HEK293T (cell line): ENCODE measurements around the gene SSRP1.

Experiments used
- CTCF ChIA-PET: fragments of 350-600 bp; formaldehyde crosslinking; extraction: SDS; loops from one replicate; lab custom pipeline; 2021; ENCODE audit warnings: antibody characterized with exemption, inconsistent platforms; lab: Yijun Ruan, JAX
- POLR2A ChIA-PET: fragments of 350-600 bp; formaldehyde crosslinking; extraction: SDS; loops from one replicate; lab custom pipeline; 2020; ENCODE audit warnings: antibody characterized with exemption, inconsistent platforms; lab: Yijun Ruan, JAX
- DNase-seq: peaks from one replicate; pipeline ENCODE4 v3.0.0; 2012; ENCODE audit warnings: mixed read lengths; ENCODE audit errors: extremely low spot score
- ARNT ChIP-seq: fragments of 450-650 bp; IDR thresholded peaks from 2 replicates; pipeline ENCODE4 v1.6.1; 2017; ENCODE audit warnings: mild to moderate bottlenecking
- BHLHE40 ChIP-seq: fragments of 450-650 bp; IDR thresholded peaks from 2 replicates; pipeline ENCODE4 v1.6.1; 2016; ENCODE audit warnings: mild to moderate bottlenecking, moderate library complexity, borderline replicate concordance
- CTBP1 ChIP-seq: fragments of 450-650 bp; IDR thresholded peaks from 2 replicates; pipeline ENCODE4 v1.6.1; 2016; ENCODE audit warnings: borderline replicate concordance
- ELF4 ChIP-seq: fragments of 450-650 bp; IDR thresholded peaks from 2 replicates; pipeline ENCODE4 v1.6.1; 2017; ENCODE audit warnings: antibody characterized with exemption
- FOXA1 ChIP-seq: fragments of 450-650 bp; IDR thresholded peaks from 2 replicates; pipeline ENCODE4 v1.6.1; 2016; ENCODE audit warnings: mild to moderate bottlenecking
- FOXK2 ChIP-seq: fragments of 450-650 bp; IDR thresholded peaks from 2 replicates; pipeline ENCODE4 v1.6.1; 2016; ENCODE audit warnings: mild to moderate bottlenecking
- FOXM1 ChIP-seq: fragments of 450-650 bp; IDR thresholded peaks from 2 replicates; pipeline ENCODE4 v1.6.1; 2017; ENCODE audit warnings: mild to moderate bottlenecking, borderline replicate concordance
- HDGF ChIP-seq: fragments of 450-650 bp; IDR thresholded peaks from 2 replicates; pipeline ENCODE4 v1.6.1; 2017; ENCODE audit warnings: antibody characterized with exemption, borderline replicate concordance
- L3MBTL2 ChIP-seq: fragments of 450-650 bp; conservative IDR thresholded peaks from 2 replicates; pipeline ENCODE4 v1.6.1; 2016; ENCODE audit warnings: mild to moderate bottlenecking
- LEF1 ChIP-seq: fragments of 450-650 bp; IDR thresholded peaks from 2 replicates; pipeline ENCODE4 v1.6.1; 2017; ENCODE audit warnings: mild to moderate bottlenecking, borderline replicate concordance
- NFRKB ChIP-seq: fragments of 450-650 bp; IDR thresholded peaks from 2 replicates; pipeline ENCODE4 v1.6.1; 2016; ENCODE audit warnings: mild to moderate bottlenecking, moderate library complexity
- SP1 ChIP-seq: fragments of 450-650 bp; IDR thresholded peaks from 2 replicates; pipeline ENCODE4 v1.6.1; 2017
- SUZ12 ChIP-seq: fragments of 450-650 bp; IDR thresholded peaks from 2 replicates; pipeline ENCODE4 v1.6.1; 2016; ENCODE audit warnings: mild to moderate bottlenecking
- TARDBP ChIP-seq: fragments of 450-650 bp; IDR thresholded peaks from 2 replicates; pipeline ENCODE4 v1.6.1; 2016
- ZNF384 ChIP-seq: fragments of 450-650 bp; IDR thresholded peaks from 2 replicates; pipeline ENCODE4 v1.6.1; 2016
- TF ChIP-seq, protein P1 (sequence below): fragments of 450-650 bp; IDR thresholded peaks from 2 replicates; pipeline ENCODE4 v1.6.1; 2016

Gene SSRP1

DNA sequence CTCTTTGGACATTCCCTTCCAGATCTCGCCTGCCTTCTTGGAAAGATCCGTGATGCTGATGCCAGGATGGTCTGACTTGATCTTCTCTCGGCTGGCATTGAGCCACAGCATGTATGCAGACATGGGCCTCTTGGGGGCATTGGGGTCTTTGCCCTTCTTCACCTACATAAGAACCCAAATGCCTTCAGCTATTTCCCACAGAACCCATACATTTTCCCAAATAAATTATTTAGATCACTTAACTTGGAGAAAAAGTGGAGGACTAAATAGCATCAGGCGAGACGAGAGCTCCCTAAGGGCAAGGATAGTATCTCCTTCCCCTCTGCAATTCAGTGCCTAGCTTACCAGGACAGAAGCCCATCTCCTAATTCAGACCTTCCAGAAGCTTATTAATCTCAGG is 8.0 kb downstream of the SSRP1 start:
- no peak for DNase-seq
- CTCF ChIA-PET: no interaction called here
- POLR2A ChIA-PET: interaction anchor here (7.8 kb wide), 1 partner anchor 10 kb away, joined by 121 read pairs; the partner anchor contains the start of genes P2RX3 and SSRP1

DNA sequence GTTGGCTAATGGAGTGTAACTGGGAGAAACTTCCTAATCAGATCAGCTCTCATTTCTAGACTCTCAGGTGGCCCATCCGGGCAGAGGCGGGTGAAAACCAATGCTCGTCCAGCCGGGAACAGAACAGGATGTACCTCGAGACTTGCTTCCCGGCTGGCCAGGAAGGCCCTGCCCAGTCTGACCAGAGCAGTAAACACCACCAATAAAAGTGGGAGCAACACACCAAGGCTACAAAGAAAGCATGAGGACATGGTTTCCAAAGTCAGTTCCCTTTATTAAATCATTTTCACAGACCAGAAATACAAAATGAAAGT is 10.0 kb downstream of the SSRP1 start:
- peak; percentile 15 for DNase-seq
- POLR2A ChIA-PET: interaction anchor here (1.0 to 7.8 kb wide), 5 partner anchors 8 to 30 kb away, joined by 4 to 121 read pairs (median 8); partner anchors contain the start of genes P2RX3 and SSRP1
- CTCF ChIA-PET: interaction anchor here (1.0 to 1.2 kb wide), 2 partner anchors 13 to 14 kb away, joined by 3 to 5 read pairs; partner anchors contain the start of gene P2RX3
- TF ChIP-seq, protein P1, sequence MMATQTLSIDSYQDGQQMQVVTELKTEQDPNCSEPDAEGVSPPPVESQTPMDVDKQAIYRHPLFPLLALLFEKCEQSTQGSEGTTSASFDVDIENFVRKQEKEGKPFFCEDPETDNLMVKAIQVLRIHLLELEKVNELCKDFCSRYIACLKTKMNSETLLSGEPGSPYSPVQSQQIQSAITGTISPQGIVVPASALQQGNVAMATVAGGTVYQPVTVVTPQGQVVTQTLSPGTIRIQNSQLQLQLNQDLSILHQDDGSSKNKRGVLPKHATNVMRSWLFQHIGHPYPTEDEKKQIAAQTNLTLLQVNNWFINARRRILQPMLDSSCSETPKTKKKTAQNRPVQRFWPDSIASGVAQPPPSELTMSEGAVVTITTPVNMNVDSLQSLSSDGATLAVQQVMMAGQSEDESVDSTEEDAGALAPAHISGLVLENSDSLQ: no peak
- no peak for TF ChIP-seq FOXM1
- TF ChIP-seq ARNT: no peak
- TF ChIP-seq L3MBTL2: no peak
- TF ChIP-seq BHLHE40: no peak
- TF ChIP-seq SUZ12: no peak
- no peak for TF ChIP-seq HDGF
- TF ChIP-seq CTBP1: no peak

More for the DNA sequence above, 8.0 kb downstream of the SSRP1 start:
- TF ChIP-seq FOXK2 (no peak), BHLHE40 (no peak)

GRCh38 chr11:57324886-57325734 is 10.6 kb downstream of the SSRP1 start, which contains the start of gene TNKS1BP1:
Gene TNKS1BP1 (minus strand): TSS chr11:57324952. CDS start chr11:57321885, 3,067 bp downstream.
- CTCF ChIA-PET: interaction anchor here (1.0 to 1.2 kb wide), 2 partner anchors 13 to 15 kb away, joined by 3 to 5 read pairs; partner anchors contain the start of gene P2RX3
- peak; percentile 96 for DNase-seq
- POLR2A ChIA-PET: interaction anchor here (1.0 to 7.8 kb wide), 5 partner anchors 8 to 29 kb away, joined by 4 to 121 read pairs (median 8); partner anchors contain the start of genes P2RX3 and SSRP1

DNA sequence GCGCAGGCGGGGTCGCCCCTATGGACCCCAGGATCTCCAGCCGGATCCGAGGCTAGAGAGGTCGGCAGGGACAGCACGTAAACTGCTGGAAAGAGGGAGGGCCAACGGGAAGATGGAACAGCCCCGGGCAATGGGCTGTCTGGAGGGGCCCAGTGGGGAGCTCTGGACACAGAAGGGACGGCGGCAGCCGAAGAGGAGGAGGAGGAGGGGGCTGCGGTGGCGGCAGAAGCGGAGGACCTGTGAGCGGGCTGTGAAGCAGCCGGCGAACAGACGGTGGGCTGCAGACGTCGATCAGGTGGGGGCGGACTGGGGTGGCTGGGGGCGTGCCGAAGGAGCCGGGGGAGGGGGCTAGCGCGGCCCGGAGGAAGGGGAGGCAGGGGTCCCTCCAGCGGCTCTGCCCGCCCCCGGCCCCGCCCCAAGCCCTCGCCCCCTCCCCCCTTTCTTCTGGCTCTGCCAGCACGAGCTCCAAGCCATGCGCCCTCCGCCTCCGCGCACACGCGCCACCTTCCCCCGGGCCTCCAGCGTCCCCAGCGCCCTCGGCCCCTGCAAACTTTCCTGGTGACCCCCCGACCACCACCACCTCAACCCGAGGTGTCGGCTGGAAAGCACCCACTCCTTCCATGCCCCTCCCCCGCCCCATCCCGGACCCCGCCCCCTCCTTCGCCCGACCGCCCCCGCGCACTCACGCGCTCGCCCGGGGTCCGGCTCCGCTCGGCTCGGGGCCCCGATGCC is 11.4 kb downstream of the SSRP1 start:
- ChIA-PET CTCF (no interaction called here), POLR2A (interaction anchor here (1.0 to 7.8 kb wide), 4 partner anchors 9 to 13 kb away, joined by 4 to 121 read pairs (median 10); partner anchors contain the start of genes P2RX3 and SSRP1)
- TF ChIP-seq L3MBTL2 (no peak), SUZ12 (no peak), HDGF (no peak), ARNT (no peak), LEF1 (no peak), BHLHE40 (no peak), FOXM1 (no peak), TARDBP (no peak), SP1 (no peak), FOXA1 (no peak), FOXK2 (no peak), ELF4 (no peak)
- TF ChIP-seq, protein P1: no peak
- peak; percentile 47 for DNase-seq

More at GRCh38 chr11:57324886-57325734, 10.6 kb downstream of the SSRP1 start, which contains the start of gene TNKS1BP1:
- 0 out of 2 replicates have a peak, but pooled peaks have one; percentile 13 for TF ChIP-seq ELF4
- peak; percentile 60; the same call in 1 of the 2 replicates for TF ChIP-seq HDGF
- TF ChIP-seq BHLHE40: no peak

- DNase-seq: no peak
- POLR2A ChIA-PET: interaction anchor here (1.1 to 7.8 kb wide), 2 partner anchors 12 to 14 kb away, joined by 4 to 121 read pairs; partner anchors contain the start of genes P2RX3 and SSRP1
- TF ChIP-seq, protein P1: no peak
- no peak for TF ChIP-seq FOXM1
- no peak for TF ChIP-seq ARNT
- TF ChIP-seq ZNF384: no peak
- no peak for TF ChIP-seq FOXA1
- TF ChIP-seq SUZ12: no peak
- TF ChIP-seq HDGF: no peak
- no peak for TF ChIP-seq ELF4
- no peak for TF ChIP-seq TARDBP
- no peak for TF ChIP-seq LEF1
- TF ChIP-seq NFRKB: no peak
- no peak for TF ChIP-seq FOXK2
- no peak for TF ChIP-seq CTBP1
- no peak for TF ChIP-seq BHLHE40
- TF ChIP-seq SP1: no peak
- no peak for TF ChIP-seq L3MBTL2
- CTCF ChIA-PET: no interaction called here
Observed at GRCh38 chr11:57323855-57324153, 11.9 kb downstream of the SSRP1 start.
